Smooth muscle cell (in vitro differentiated cells): Measurements from ENCODE around the gene LSR. TPM values are rescaled to one million over a fixed set of nuclear protein-coding genes. Genes with fewer than 3 reads are reported as not detected.

Experiments
- DNase-seq: peaks from one replicate; lab custom pipeline; 2025; ENCODE audit not compliant: unreplicated experiment; lab: John Stamatoyannopoulos, UW
- H2AFZ ChIP-seq: fragments of 200-600 bp; sonication (generic); 2 replicates; pipeline ENCODE4 v1.6.0; 2016; ENCODE audit warnings: antibody characterized with exemption, low read depth, mild to moderate bottlenecking
- H3F3A ChIP-seq: fragments of 200-600 bp; sonication (generic); 2 replicates; pipeline ENCODE4 v1.6.0; 2017; ENCODE audit warnings: antibody characterized with exemption, low read depth
- H3K27ac ChIP-seq: fragments of 200-600 bp; sonication (generic); 2 replicates; pipeline ENCODE4 v1.5.1; 2016; ENCODE audit warnings: low read depth, mild to moderate bottlenecking
- H3K27me3 ChIP-seq: fragments of 200-600 bp; sonication (generic); 2 replicates; pipeline ENCODE4 v1.6.1; 2016; ENCODE audit warnings: low read depth, mild to moderate bottlenecking
- H3K36me3 ChIP-seq: fragments of 200-600 bp; sonication (generic); 2 replicates; pipeline ENCODE4 v1.5.1; 2016; ENCODE audit warnings: low read depth
- H3K4me1 ChIP-seq: fragments of 200-600 bp; sonication (generic); 2 replicates; pipeline ENCODE4 v1.5.1; 2016; ENCODE audit warnings: low read depth
- H3K4me2 ChIP-seq: fragments of 200-600 bp; sonication (generic); 2 replicates; pipeline ENCODE4 v1.6.0; 2016; ENCODE audit warnings: mild to moderate bottlenecking
- H3K4me3 ChIP-seq: fragments of 200-600 bp; sonication (generic); 2 replicates; pipeline ENCODE4 v1.5.1; 2016; ENCODE audit warnings: mild to moderate bottlenecking
- H3K79me2 ChIP-seq: fragments of 200-600 bp; sonication (generic); 2 replicates; pipeline ENCODE4 v1.6.0; 2016; ENCODE audit warnings: low read depth, mild to moderate bottlenecking
- H3K9ac ChIP-seq: fragments of 200-600 bp; sonication (generic); 2 replicates; pipeline ENCODE4 v1.6.0; 2016; ENCODE audit warnings: low read depth
- H3K9me3 ChIP-seq: fragments of 200-600 bp; sonication (generic); replicated peaks from 2 replicates; pipeline ENCODE4 v1.5.1; 2016; ENCODE audit warnings: low read depth
- H4K20me1 ChIP-seq: fragments of 200-600 bp; sonication (generic); 2 replicates; pipeline ENCODE4 v1.6.0; 2016; ENCODE audit warnings: low read depth
- WGBS: methylation state at CpG from one replicate; pipeline ENCODE4 v1.1.7; 2016; ENCODE audit warnings: low lambda C conversion rate; 5-methylcytosine and 5-hydroxymethylcytosine counted together
- polyA plus RNA-seq: library from polyadenylated mRNA; unstranded; fragments of >200 nt; fragmentation: Nextera tagmentation; extraction: Ambion mirVana; gene quantifications from 2 replicates; pipeline ENCODE4 v1.2.1, GENCODE V29; 2016
- total RNA-seq: library from RNA; depleted of rRNA; stranded (reverse); fragments of >200 nt; gene quantifications from 2 replicates; pipeline ENCODE4 v1.2.3, GENCODE V29; 2014
- TF ChIP-seq, protein P1 (sequence below): fragments of 200-600 bp; sonication (generic); IDR thresholded peaks from 2 replicates; pipeline ENCODE4 v1.5.1; 2017; ENCODE audit warnings: borderline replicate concordance, mild to moderate bottlenecking, antibody characterized with exemption; ENCODE audit not compliant: insufficient read depth, poor library complexity, severe bottlenecking

The LSR gene
- total and polyA plus RNA-seq, 2 experiments from 2014 or later, result 14.0 to 14.2 TPM

GRCh38 chr19:35296644-35297514, 48.1 kb downstream of the LSR start:
- no peaks in the 10 kb centered on the region for H3K4me1 ChIP-seq
- no peaks in the 10 kb centered on the region for H3K79me2 ChIP-seq
- no peak for DNase-seq
- no peak overlapping the region for H3K4me2 ChIP-seq
- H3K9ac ChIP-seq, result no peak overlapping the region
- H3K27me3 ChIP-seq, result no peaks in the 10 kb centered on the region
- TF ChIP-seq, protein P1, sequence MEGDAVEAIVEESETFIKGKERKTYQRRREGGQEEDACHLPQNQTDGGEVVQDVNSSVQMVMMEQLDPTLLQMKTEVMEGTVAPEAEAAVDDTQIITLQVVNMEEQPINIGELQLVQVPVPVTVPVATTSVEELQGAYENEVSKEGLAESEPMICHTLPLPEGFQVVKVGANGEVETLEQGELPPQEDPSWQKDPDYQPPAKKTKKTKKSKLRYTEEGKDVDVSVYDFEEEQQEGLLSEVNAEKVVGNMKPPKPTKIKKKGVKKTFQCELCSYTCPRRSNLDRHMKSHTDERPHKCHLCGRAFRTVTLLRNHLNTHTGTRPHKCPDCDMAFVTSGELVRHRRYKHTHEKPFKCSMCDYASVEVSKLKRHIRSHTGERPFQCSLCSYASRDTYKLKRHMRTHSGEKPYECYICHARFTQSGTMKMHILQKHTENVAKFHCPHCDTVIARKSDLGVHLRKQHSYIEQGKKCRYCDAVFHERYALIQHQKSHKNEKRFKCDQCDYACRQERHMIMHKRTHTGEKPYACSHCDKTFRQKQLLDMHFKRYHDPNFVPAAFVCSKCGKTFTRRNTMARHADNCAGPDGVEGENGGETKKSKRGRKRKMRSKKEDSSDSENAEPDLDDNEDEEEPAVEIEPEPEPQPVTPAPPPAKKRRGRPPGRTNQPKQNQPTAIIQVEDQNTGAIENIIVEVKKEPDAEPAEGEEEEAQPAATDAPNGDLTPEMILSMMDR, result no peak
- no peaks in the 10 kb centered on the region for H4K20me1 ChIP-seq
- no peaks in the 10 kb centered on the region for H3K9me3 ChIP-seq
- H3K4me3 ChIP-seq, result no peak overlapping the region
- H3K27ac ChIP-seq, result no peak overlapping the region
- 98% methylated on average over 7 of the region's 7 CpGs for WGBS
- no peak overlapping the region for H2AFZ ChIP-seq
- H3K36me3 ChIP-seq, result no peaks in the 10 kb centered on the region
- no peaks in the 10 kb centered on the region for H3F3A ChIP-seq

GRCh38 chr19:35297515-35297848, 48.7 kb downstream of the LSR start:
- Histone ChIP-seq H3K79me2 (no peaks in the 10 kb centered on the region), H3K27me3 (no peaks in the 10 kb centered on the region), H2AFZ (no peak overlapping the region), H4K20me1 (no peaks in the 10 kb centered on the region), H3F3A (no peaks in the 10 kb centered on the region), H3K4me3 (no peak overlapping the region), H3K4me1 (no peaks in the 10 kb centered on the region), H3K4me2 (no peak overlapping the region), H3K9me3 (no peaks in the 10 kb centered on the region), H3K27ac (no peak overlapping the region), H3K36me3 (no peaks in the 10 kb centered on the region), H3K9ac (no peak overlapping the region)
- TF ChIP-seq, protein P1, result no peak
- WGBS, result 95% methylated on average over 2 of the region's 3 CpGs
- DNase-seq, result no peak

DNA sequence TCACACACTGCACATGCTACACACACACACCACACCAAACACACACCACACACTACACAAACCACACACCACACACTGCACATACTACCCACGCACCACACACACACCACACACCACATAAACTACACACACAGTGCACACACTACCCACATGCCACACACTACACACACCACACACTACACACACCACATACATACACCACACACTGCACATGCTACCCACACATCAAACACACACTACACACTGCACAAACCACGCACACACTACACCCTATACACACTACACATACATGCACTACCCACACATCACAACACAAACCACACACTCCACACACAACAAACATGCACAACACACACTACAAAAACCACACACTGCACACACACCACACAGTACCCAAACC, 49.1 kb downstream of the LSR start:
- Histone ChIP-seq H3K9ac (no peak overlapping the region), H3K27me3 (no peaks in the 10 kb centered on the region), H3K9me3 (no peaks in the 10 kb centered on the region), H2AFZ (no peak overlapping the region), H3K36me3 (no peaks in the 10 kb centered on the region), H3K4me1 (no peaks in the 10 kb centered on the region), H3K79me2 (no peaks in the 10 kb centered on the region), H3K4me3 (no peak overlapping the region), H4K20me1 (no peaks in the 10 kb centered on the region), H3K27ac (no peak overlapping the region), H3K4me2 (no peak overlapping the region), H3F3A (no peaks in the 10 kb centered on the region)
- 100% methylated on average over 2 of the region's 2 CpGs for WGBS
- TF ChIP-seq, protein P1, result no peak
- DNase-seq, result no peak

DNA sequence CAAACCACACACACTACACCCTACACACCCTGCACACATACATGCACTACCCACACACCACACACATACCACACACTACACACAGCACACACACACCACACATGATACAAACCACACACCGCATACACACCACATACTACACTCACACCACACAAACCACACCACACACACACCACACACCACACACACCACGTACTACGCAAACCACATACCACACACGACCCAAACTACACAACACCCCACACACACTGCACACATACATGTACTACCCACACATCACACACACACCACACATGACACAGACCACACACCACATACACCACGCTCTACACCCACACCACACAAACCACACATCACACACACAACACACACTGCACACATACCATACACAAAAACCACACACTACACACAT, 49.8 kb downstream of the LSR start:
- H2AFZ ChIP-seq, result no peak overlapping the region
- H3K79me2 ChIP-seq, result no peaks in the 10 kb centered on the region
- H3K4me2 ChIP-seq, result no peak overlapping the region
- DNase-seq, result no peak
- no peak overlapping the region for H3K9ac ChIP-seq
- no peaks in the 10 kb centered on the region for H3F3A ChIP-seq
- H3K27me3 ChIP-seq, result no peaks in the 10 kb centered on the region
- no peaks in the 10 kb centered on the region for H3K36me3 ChIP-seq
- no peaks in the 10 kb centered on the region for H3K4me1 ChIP-seq
- TF ChIP-seq, protein P1, result no peak
- no peak overlapping the region for H3K27ac ChIP-seq
- no peak overlapping the region for H3K4me3 ChIP-seq
- 98% methylated on average over 5 of the region's 5 CpGs for WGBS
- H3K9me3 ChIP-seq, result no peaks in the 10 kb centered on the region
- no peaks in the 10 kb centered on the region for H4K20me1 ChIP-seq
